GM18519 (cell line): Measurements from ENCODE around the gene TGFB1I1.
"Not testable (repeated sequence)": the region's sequence is repeated elsewhere in the genome, so short reads cannot be mapped to it uniquely, and the experiment has no call there.

ENCODE experiments used
- ATAC-seq: cut with Tn5 transposase; IDR thresholded peaks from one replicate; pipeline ENCODE4 v1.9.1; 2021; ENCODE audit warnings: mild to moderate bottlenecking, moderate library complexity; ENCODE audit not compliant: unreplicated experiment, low FRiP score

Gene TGFB1I1

DNA sequence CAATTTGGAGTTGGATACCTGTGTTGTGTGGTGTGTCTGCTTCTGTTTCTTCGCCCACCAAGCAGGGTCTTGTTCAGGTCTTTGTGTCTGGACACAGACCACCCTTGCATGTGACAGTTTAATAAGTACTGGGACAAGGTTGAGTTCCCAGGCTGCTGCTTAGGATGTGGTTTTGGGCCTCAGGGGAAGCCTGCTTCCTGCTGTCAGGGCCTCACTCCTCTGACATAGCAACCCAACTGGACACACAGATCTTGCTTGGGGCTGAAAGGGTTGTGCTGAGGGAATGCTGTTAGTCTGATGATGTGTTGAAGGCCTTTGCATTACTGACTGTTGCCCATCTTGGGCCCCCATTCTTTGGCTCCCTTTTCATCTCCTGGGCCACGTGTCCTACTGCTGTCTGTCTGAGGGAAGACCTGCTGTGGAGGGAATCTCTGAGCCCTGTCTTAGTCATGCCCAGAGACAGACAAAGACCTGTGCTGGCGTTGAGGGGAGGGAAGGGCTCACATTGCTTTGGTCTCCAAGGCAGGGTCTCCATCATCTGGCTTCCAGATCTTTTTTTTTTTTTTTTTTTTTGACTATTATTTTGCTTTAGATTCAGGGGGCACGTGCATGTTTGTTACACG, 4.7 kb upstream of the TGFB1I1 start:
- ATAC-seq = no peak

DNA sequence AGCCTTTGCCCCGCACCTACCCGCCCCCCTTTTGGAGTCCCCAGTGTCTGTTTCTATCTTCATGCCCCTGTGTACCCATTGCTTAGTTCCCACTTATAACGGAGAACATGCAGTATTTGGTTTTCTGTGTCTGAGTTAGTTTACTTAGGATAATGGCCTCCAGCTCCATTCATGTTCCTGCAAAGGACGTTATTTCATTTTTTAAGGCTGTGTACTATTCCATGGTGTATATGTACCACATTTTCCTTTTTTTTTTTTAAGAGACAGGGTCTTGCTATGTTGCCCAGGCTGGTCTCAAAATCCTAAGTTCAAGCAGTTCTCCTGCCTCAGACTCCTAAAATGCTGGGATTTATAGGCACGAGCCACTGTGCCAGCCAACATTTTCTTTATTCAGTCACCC, 4.1 kb upstream of the TGFB1I1 start:
- no peak for ATAC-seq

DNA sequence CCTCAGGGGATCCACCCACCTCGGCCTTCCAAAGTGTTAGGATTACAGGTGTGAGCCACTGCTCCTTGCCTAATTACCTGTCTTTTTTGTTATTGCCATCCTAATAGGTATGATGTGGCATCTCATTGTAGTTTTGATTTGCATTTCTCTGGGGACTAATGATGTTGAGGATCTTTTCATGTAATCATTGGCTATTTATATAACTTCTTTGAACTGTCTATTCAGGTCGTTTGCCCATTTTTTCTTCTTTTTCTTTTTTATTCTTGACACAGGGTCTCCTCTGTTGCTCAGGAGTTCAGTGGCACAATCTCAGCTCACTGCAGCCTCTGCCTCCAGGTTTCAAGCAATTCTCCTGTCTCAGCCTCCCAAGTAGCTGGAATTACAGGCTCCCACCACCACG, 1.3 kb upstream of the TGFB1I1 start:
- ATAC-seq = no peak

DNA sequence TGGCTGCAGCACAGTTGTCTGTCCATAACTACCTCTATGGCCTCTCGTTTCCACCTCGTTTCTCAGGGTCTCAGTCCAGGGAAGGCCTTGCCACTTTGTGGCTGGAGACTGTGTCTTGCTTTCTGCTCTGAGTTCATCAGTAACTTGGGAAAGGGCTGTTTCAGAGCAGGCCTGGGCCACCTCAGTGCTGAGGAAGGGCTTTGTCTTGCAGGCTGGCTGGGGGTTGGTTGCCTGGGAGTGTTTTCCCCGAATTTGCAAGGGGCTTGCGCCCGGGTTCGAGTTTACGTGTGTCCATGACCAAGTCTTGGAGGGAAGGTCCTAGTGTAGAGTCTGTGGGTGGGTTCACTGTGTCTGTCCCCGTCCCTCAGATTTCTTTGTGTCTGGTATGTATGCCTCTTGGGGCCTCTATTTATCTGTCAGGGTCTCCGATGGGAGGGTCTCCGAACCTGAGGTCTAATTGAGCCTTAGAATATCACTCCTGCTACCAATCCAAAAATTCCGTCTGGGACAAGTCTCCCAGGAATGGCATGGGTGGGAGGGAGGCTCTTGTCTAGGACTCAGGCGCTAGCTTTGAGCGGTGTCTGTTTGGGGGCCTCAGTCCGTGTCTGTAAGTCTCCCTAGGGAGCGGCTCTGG, 594 bp upstream of the TGFB1I1 start:
- no peak for ATAC-seq

DNA sequence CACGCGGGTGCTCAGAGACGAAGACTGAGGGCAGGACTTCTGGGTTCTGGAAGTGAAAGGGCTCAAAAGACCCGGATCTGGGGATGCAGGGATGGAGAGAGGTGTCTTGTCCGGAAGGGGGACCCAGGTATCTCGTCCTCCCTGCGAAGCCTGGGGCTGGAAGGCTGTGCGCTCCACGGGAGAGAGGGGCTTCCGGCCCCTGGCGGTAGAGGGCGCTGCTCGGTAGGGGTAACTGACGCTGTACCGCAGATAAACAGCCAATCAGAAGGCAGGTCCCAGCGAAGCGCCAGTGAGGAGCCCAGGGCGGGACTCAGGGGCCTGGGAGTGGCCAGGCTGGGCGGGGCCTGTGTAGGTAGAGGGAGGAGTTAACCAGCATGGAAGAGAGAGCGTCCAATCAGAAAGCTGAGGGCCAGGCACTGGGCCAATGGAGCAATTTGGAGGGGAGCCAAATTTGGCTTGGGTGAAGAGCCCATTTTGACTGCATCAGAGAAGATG, 804 bp downstream of the TGFB1I1 start:
- no peak for ATAC-seq

DNA sequence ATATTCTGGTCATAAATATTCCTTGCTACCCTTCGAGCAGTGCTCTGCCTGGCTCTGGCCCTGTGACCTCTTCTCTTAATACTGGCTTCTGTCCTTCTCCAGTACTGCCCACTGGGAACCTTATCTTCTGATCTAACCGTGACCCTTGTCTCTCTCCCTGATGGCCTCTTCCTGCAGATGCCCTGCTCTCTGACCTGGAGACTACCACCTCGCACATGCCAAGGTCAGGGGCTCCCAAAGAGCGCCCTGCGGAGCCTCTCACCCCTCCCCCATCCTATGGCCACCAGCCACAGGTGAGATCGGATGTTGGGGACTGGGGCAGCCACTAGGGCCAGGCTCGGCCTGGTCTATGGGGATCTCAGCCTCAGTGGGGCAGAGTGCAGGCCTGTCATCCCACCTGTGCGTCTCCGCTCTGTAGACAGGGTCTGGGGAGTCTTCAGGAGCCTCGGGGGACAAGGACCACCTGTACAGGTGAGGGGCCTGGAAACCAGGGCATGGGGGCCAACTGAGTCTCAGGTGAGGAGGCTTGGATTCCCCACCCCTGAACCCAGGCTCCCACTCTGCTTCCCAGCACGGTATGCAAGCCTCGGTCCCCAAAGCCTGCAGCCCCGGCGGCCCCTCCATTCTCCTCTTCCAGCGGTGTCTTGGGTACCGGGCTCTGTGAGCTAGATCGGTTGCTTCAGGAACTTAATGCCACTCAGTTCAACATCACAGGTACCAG, 1.5 kb downstream of the TGFB1I1 start:
- ATAC-seq = no peak

DNA sequence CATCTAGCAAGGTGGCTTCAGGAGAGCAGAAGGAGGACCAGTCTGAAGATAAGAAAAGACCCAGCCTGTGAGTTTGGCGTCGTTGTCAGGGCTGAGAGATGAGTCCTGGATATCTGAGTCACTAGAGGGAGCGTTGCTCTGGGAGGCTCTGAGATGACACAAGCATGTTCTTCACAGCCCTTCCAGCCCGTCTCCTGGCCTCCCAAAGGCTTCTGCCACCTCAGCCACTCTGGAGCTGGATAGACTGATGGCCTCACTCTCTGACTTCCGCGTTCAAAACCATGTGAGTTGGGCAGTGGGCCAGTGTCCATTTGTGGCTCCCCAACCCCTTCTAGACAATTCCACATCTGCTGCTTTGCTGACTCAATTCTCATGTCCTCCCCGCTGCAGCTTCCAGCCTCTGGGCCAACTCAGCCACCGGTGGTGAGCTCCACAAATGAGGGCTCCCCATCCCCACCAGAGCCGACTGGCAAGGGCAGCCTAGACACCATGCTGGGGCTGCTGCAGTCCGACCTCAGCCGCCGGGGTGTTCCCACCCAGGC, 2.3 kb downstream of the TGFB1I1 start:
- ATAC-seq = no peak

DNA sequence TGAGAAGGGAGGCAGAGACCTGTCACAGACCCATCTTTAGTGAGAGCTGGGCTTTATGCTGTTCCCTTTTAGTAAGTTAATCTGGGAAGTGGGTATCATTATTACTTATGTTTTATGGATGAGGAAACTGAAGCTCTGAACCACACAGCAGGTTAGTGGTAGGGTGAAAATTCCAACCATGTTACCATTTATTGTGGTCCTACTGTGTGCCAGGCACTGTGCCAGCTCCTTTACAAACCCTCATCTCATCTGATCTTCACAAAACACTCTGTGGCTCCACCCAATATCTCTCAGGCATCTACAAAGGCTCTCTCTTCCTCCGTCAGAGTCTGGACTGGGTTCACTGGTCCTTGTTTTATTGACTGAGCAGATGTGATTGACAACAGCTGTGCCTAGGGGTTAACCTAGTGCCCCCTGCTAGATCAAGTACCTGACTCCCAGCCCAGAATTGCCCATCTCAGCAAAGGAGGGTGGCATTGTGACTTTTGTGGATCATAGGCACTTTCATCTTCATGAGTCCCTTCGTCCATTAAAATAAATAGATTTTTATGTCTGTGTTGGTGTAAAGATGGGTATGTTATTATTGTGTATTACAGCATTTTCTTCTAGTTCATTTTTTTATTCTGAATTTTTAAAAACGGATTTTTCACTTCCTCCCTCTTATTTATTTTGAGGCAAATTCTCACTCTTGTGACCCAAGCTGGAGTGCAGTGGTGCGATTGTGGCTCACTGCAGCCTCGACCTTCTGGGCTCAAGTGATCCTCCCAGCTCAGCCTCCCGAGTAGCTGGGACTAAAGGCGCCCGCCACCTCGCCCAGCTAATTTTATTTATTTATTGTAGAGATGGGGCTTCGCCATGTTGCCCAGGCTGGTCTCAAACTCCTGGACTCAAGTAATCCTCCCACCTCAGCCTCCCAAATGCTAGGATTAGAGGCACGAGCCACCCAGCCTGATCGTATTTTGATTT, 3.1 kb downstream of the TGFB1I1 start:
- no peak for ATAC-seq

DNA sequence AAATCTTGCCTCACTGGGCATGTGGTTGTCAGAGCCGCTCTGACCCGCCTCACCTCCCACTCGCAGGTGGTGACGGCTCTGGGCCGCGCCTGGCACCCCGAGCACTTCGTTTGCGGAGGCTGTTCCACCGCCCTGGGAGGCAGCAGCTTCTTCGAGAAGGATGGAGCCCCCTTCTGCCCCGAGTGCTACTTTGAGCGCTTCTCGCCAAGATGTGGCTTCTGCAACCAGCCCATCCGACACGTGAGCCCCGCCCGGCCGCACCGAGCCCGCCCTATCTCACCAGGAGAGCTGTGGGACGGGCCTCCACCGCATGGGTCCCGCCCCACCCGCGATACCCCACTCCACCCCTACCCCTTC, 4.0 kb downstream of the TGFB1I1 start:
- ATAC-seq = no peak

DNA sequence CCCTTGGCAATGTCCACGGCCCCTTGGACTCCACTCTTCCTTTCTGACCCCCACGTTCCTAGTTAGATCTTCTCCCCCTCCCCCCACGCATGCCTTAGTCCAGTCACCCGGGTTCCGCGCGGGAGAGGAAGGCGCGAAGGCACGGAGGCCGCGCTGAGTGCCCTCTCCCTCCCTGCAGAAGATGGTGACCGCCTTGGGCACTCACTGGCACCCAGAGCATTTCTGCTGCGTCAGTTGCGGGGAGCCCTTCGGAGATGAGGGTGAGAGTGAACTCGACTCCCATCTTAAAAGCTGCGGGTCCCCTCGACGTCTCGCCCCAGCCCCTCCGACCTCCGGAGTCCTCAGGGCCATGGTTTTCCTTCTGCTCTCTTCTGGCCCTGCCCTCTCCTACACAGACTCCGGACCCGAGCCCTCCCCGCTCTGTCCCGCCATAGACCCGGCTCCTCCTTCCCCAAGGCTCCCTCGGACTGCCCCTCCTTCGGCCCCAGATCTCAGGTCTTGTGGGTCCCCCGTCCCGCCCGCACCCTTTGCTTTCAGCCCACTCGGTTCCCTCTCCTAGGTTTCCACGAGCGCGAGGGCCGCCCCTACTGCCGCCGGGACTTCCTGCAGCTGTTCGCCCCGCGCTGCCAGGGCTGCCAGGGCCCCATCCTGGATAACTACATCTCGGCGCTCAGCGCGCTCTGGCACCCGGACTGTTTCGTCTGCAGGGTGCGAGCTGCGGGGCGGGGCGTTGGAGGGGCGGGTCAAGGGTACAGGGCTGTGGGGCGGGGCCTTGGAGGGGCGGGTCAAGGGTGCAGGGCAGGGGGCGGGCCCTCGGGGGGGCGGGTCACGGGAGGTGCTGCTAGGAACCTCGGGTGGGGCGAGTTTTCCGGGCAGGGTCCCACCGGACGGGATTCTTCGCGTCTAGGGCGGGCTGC, 4.6 kb downstream of the TGFB1I1 start:
- ATAC-seq = no peak

DNA sequence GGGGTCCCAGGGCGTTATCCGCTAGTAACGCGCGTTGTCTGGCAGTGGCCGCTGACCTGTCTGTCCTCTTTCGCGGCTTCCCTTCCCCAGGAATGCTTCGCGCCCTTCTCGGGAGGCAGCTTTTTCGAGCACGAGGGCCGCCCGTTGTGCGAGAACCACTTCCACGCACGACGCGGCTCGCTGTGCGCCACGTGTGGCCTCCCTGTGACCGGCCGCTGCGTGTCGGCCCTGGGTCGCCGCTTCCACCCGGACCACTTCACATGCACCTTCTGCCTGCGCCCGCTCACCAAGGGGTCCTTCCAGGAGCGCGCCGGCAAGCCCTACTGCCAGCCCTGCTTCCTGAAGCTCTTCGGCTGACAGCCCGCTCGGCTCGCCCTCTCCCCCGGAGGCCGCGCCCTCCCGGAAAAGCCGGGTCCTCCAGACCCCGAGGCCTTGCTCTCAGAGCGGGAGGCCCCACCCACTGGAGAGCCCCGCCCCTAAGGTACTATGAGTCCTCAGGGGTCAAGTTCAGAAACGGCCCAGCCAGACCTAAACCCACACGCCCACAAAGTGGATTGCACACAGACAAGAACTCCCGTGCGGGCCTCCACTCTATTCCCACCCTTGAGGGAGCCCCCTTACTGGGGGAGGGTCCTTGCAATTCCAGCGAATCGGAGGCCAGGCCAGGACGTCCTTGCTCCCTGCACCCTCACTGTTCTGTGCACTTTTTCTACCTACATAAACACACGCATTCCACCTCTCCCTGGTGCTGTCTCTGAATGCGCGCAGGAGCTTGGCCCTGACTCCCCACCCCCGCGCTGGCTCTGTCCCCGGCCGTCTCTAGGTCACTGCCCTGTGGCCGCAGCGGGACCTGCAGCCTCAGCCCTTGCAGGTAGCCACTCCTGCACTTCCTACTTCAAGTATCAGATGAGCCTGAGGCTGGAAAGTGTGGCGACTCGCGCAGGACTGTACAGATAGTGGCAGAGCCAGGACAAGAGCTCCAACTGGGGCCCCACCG, 5.6 kb downstream of the TGFB1I1 start:
- no peak for ATAC-seq

DNA sequence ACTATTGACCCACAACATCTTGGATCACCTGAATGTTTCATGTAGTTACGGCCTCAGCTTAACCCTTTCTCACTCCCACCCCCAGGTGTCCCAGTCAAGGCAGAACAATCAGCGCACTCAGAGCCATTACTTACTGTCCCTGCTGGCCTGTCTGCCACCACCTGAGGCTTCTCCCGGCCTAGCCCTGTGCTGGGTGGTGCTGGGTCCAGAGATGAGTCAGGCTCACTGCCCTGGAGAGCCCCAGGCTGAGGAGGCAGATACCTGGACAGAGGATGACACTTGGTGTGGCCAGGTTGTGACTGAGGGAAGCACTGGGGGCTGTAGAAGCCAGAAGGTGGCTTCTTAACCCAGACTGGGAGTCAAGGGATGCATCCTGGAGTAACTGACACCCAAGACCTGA, 7.0 kb downstream of the TGFB1I1 start:
- ATAC-seq = no peak

DNA sequence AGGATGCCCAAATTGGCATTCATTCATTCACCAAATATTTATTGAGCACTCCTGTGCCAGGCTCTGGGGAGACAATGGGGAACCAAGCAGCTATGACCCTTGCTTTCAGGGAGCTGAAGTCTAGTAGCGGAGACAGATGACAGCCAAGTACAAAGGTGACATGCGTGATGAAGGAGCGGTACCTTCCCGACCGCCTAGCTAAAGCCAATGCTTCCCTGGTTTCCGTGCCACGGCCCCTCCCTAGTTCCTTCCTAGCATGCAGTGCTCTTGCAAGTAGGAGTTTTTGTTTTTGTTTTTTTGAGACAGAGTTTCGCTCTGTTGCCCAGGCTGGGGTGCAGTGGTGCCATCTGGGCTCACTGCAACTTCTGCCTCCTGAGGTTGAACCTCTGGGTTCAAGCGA, 7.8 kb downstream of the TGFB1I1 start:
- no peak for ATAC-seq

DNA sequence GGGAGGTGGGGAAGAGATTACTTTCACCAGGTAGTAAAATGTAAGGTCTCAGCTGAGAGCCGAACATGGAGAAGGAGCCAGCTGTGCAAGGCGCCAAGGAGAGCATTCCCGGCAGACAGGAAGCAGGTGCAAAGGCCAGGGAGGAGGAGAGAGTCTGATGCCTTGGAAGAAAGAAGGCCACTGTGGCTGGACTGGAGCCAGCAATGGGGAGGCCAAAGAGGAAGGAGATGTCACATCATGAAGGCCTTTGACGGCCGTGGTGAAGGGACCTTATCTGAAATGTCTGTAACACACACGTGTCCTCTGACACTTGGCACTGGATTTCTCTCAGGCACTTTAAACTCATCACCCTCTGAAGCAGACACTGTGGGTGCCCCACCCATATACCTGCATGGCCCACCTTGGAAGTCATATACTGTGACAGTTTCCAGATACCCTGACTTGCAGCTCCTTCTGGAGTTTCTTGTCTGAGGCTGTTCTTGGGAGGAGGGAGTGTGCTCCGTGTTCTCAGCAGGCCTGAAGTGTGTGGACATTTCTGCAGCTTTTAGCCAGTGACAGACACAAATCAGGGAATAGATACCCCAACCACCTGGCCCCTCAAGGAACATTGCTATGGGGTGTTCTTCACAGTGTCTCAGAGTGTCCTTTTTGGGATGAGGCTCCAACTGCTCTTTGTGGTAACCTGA, 9.0 kb downstream of the TGFB1I1 start:
- ATAC-seq = no peak

DNA sequence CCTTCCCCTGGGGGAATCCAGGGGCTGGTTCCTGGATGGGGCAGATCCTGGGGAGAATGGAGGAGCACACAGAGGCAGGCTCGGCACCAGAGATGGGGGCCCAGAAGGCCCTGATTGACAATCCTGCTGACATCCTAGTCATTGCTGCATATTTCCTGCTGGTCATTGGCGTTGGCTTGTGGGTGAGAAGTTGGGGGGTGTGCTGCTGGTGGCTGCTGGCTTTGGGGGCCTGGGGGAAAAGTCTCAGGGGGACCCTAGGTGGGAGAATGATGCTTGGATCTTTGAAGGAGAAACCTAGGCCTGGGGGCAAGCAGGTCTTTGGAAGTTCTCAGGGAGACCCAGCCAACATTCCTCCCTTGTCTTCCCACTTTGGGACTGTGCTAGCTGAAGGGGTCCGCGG, 11.1 kb downstream of the TGFB1I1 start, which contains the start of gene SLC5A2:
TSS of gene SLC5A2 (plus strand) at position 43 of the 400 bp plus-strand sequence. CDS start at position 57, 14 bp downstream.
- no peak for ATAC-seq

DNA sequence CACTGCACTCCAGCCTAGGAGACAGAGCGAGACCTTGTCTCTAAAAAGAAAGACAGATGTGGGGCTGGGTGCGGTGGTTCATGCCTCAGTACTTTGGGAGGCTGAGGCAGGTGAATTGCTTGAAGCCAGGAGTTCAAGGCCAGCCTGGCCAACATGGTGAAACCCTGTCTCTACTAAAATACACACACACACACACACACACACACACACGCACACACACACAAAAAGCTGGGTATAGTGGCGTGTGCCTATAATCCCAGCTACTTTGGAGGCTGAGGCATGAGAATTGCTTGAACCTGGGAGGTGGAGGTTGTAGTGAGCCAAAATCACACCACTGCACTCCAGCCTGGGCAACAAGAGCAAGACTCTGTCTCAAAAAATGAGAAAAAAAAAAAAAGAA, 12.1 kb downstream of the TGFB1I1 start:
- ATAC-seq = not testable (repeated sequence)

DNA sequence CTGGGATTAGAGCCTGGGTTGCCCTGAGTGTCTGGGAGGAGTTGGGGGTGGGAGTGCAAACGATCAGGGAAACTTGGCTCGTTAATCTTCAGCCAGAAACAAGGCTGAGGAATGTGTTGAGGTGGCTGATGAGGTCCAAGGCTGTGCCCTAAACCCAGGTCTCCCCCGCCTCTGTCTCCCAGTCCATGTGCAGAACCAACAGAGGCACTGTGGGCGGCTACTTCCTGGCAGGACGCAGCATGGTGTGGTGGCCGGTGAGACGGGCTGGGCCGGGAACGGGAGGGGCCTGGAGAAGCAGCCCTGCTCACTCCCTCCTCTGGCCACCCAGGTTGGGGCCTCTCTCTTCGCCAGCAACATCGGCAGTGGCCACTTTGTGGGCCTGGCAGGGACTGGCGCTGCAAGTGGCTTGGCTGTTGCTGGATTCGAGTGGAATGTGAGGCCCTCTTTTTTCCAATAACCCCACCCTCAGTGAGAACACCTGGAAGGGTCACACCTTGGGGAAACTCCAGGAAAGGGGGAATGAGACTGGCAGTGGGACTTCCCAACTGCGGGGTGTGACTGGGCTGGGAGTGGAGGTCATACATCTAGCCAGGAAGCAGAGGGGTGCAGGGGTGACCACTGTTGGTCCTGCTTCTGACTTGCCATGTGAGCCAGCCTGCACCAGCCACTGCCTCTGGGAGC, 12.7 kb downstream of the TGFB1I1 start:
- ATAC-seq = no peak
